Measurements from ENCODE around the gene GRHPR. TPM values are rescaled to one million over a fixed set of nuclear protein-coding genes. Genes with fewer than 3 reads are reported as not detected.
"Not testable (repeated sequence)": the region's sequence is repeated elsewhere in the genome, so short reads cannot be mapped to it uniquely, and the experiment has no call there.

The GRHPR gene
- total RNA-seq, 4 donors from 2014 or later: 79.5 to 157 (median 126) TPM

DNA sequence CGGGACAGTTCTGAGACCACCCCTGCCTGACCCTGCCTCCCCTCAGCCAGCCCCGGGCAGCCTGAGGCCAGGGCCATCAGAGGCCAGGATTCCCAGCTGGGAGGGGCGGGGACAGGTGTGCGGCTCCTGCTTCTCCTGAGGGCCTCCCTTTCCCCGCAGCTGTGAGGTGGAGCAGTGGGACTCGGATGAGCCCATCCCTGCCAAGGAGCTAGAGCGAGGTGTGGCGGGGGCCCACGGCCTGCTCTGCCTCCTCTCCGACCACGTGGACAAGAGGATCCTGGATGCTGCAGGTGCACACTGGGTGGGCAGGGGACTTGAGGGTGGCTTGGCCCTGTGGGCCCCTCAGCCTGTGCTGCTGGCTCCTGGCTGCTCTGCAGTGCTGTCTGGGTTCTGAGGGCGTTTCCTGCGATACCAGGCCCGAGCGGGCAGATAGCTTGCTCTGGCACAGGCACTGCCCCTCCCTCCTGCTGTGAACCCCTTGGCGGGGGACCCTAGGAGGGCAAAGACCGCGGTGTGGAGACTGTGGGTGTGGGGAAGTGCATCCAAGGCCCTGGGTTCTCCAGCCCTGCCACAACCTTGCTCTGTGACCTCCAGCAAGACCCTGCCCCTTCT lies 2.3 kb downstream of the GRHPR start:
- Histone ChIP-seq H3K27me3 (no peaks in the 10 kb centered on the region), H3K4me1 (peaks cover 16 to 27% of the 10 kb centered on the region in 2 donors), H3K9me3 (no peaks in the 10 kb centered on the region), H3K36me3 (peaks cover 4 to 25% of the 10 kb centered on the region in 2 donors), H3K27ac (no peak overlapping the region), H3K4me3 (replicated peaks in 1 of 3) (no peak overlapping the region)
- intact Hi-C loops (cut with DNase I): loop anchor here (5.0 kb wide), 1 partner anchor 38 kb away; no protein-coding TSS in a partner anchor
- WGBS, 2 donors: 94% methylated on average over 15 of the region's 18 CpGs; no CpG with 5 or more reads in 1 of the 2 donors
- no peak for TF ChIP-seq POLR2A (IDR thresholded peaks at IDR 0.05)
- no peak for TF ChIP-seq CTCF (IDR thresholded peaks at IDR 0.05)
- no peak for DNase-seq

DNA sequence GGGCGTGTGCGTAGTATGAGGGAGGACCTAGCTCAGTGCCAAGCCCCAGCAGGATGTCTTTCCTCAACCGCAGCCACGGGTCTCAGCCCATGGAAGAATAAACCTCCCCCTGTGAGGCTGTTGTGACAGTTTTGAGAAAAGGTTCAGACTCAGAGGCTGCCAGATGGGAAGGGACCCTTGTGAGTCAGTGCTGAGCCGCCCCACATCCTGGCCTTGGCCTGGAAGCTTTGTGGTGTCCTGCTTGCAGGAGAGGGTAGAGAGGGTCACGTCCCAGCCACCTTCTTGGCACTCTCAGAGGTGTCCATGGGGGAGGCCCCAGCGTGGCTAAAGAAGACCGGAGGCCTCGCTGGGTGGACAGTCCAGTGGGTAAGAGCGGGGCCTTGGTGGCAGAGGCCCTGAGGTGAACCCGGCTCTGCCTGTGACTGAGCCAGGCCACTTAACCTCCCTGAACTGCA lies 2.8 kb downstream of the GRHPR start:
- Histone ChIP-seq H3K4me1 (peaks cover 16 to 27% of the 10 kb centered on the region in 2 donors), H3K27me3 (no peaks in the 10 kb centered on the region), H3K36me3 (peaks cover 4 to 25% of the 10 kb centered on the region in 2 donors), H3K27ac (no peak overlapping the region), H3K4me3 (replicated peaks in 1 of 3) (no peak overlapping the region), H3K9me3 (no peaks in the 10 kb centered on the region)
- intact Hi-C loops (cut with DNase I): no loop called here
- 83 to 86% methylated on average over 11 of the region's 11 CpGs for WGBS, 2 donors
- DNase-seq: no peak
- TF ChIP-seq CTCF (IDR thresholded peaks at IDR 0.05) (no peak), POLR2A (IDR thresholded peaks at IDR 0.05) (no peak)

- intact Hi-C loops (cut with DNase I); H3K27me3 ChIP-seq; H3K4me3 ChIP-seq (replicated peaks in 1 of 3); H3K9me3 ChIP-seq; DNase-seq; H3K27ac ChIP-seq: not testable (repeated sequence)
- Histone ChIP-seq H3K4me1 (peaks cover 16 to 27% of the 10 kb centered on the region in 2 donors), H3K36me3 (peaks cover 4 to 25% of the 10 kb centered on the region in 2 donors)
- WGBS, 2 donors: 94 to 97% methylated on average over 15 of the region's 15 CpGs
Measured at GRCh38 chr9:37426431-37426830, 3.9 kb downstream of the GRHPR start.

DNA sequence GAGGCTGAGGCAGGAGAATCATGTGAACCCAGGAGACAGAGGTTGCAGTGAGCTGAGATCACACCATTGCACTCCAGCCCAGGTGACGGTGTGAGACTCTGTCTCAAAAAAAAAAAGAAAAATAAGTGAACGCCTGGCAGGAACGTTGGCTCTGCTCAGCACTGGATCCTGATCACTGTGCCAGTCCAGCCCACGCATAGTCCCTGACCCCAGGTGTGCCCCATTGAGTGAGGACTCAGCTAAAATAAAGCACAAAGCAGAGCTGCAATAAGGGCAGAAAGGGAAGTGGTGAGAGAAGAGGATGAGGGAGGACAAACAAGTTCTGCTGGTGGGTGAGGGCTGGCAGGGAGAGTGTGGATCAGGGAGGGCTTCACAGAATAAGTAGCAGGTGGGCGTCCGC lies 4.3 kb downstream of the GRHPR start:
- WGBS, 2 donors: 92 to 95% methylated on average over 6 of the region's 6 CpGs

DNA sequence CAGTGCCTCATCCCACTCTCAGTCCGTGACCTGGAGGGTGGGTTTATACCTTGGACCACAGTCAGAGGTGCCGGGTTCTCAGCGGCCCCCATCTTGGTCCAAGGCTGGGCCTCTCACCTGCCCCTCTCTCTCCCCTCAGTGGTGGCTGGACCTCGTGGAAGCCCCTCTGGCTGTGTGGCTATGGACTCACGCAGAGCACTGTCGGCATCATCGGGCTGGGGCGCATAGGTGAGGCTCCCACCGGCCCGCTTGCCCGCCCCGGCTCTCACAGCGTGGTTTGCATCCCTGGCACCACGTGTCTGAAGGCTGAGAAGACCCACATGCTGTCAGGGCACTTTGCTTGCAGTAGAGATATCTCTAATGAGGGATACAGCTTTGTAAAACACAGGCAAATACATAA lies 5.8 kb downstream of the GRHPR start:
- H3K27ac ChIP-seq: no peak overlapping the region
- no peaks in the 10 kb centered on the region for H3K9me3 ChIP-seq
- H3K36me3 ChIP-seq: peaks cover 4 to 26% of the 10 kb centered on the region in 2 donors
- no peak overlapping the region for H3K4me3 ChIP-seq (replicated peaks in 1 of 3)
- intact Hi-C loops (cut with DNase I): no loop called here
- TF ChIP-seq CTCF (IDR thresholded peaks at IDR 0.05) (no peak), POLR2A (IDR thresholded peaks at IDR 0.05) (no peak)
- no peak for DNase-seq
- H3K4me1 ChIP-seq: peaks cover 8 to 19% of the 10 kb centered on the region in 2 donors
- H3K27me3 ChIP-seq: no peaks in the 10 kb centered on the region
- 95% methylated on average over 10 to 14 of the region's 14 CpGs for WGBS, 2 donors

More for the DNA sequence above, 4.3 kb downstream of the GRHPR start:
- peaks cover 15 to 25% of the 10 kb centered on the region in 2 donors for H3K4me1 ChIP-seq
- no peak overlapping the region for H3K4me3 ChIP-seq (replicated peaks in 1 of 3)
- intact Hi-C loops (cut with DNase I): no loop called here
- TF ChIP-seq POLR2A (IDR thresholded peaks at IDR 0.05): no peak
- TF ChIP-seq CTCF (IDR thresholded peaks at IDR 0.05): no peak
- DNase-seq: no peak
- no peaks in the 10 kb centered on the region for H3K9me3 ChIP-seq
- H3K27ac ChIP-seq: no peak overlapping the region
- peaks cover 4 to 25% of the 10 kb centered on the region in 2 donors for H3K36me3 ChIP-seq
- H3K27me3 ChIP-seq: no peaks in the 10 kb centered on the region
